Measurements from ENCODE around the gene STK32A.

STK32A gene

DNA sequence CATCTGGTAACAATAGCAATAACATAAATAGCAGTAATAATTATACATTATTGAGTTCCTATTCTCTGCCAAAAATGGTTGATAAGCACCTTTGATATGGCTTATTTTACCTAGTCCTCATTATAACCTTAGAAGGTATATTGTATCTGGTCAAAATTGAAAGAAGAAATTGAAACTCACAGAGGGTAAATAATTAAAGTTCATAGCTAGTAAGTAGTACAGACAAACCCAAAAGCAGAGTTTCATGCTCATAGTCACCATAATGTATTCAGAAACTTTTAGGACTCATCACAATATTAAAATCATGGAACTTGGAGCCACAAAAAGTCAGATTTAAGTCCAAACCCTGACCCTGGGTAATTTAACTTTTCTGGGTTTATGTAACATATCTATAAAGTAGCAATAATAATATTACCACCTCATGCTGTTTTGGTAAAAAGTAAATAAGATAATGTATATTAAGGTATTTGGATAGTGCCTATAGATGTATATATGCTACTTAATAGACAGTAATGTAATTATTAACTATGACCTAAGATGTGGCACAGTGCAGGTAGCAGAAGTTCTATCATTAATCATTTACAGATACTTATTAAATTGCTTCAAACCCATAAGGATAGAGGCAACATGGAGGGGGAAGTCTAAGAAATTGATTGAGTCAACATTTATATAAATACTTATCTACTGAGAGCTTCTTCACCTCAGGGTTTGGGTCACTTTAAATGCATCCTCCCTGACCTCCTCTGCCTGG, 32.4 kb downstream of the STK32A start:
- no peak for DNase-seq

DNA sequence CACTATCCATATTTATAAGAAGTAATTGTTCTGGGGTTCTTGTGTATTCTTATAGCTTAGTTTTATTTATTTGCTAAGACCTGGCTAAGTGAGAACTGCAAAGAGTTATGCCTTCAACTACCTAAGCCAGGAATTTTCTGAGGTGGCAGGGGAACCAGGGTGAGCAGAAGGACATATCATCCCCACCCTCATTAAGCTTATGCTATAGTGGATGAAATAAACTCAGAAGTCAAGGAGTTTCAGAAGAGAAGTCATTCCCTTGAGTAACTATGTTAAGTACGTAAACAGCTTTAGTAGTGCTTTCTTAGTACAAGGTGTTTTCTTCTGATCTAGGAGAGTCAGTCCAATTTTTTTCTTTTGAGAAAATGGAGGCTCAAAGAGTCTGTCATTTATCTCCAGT, 41.7 kb downstream of the STK32A start:
- DNase-seq = no peak

DNA sequence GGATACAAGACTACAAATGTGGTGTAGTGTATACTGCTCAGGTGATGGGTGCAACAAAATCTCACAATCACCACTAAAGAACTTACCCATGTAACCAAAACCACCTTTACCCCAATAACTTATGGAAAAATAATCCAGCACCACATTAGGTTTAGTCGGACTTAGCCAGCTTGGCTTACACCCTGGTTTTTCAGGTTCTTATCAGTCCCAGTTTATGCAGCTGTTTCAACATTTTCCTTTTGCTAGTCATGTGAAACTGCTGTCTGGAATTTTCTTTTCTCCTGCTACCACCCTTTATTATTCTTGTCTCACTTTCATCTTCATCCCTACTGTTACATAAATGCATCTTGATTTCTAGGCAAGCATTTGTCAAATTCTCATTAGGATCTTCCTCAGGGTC, 51.5 kb downstream of the STK32A start:
- no peak for DNase-seq

- no peak for DNase-seq
Measured at GRCh38 chr5:147287110-147287509, 52.3 kb downstream of the STK32A start.

DNA sequence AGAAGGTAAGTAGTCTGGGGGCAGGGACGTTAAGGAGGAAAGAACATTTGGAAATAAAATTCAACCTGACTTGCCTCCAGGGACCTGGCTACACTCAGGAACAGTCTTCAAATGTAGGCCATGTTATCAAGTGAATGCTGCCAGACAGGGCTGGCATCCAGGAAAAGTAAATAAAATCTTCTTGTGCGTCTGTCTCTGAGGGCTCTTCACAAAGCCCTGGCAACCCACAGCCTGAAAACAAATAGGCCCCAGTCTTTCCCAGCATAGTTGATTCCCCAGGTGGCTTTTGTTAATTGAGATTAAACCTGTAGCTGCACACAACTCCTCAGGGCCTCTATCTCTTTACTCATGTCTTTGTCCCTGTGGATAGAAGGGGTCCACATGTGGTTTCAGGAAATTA, 55.4 kb downstream of the STK32A start:
- no peak for DNase-seq

DNA sequence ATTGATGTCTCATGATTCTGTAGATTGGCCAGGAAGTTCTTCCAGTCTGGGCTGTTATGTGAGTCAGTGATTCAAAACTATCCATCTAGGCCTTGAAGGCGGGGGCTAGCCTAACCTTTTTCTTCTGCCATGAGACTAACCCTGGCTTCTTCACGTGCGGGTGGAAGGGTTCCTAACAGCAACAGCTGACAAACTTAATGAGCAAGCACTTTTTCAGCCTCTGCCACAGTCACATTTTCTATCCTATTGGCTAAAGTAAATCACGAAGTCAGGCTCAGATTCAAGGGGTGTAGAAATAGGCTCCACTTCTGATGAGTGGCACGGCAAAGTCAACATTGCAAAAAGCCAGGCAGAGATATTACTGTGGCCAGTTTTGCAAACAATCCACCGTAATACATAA, 68.4 kb downstream of the STK32A start:
- DNase-seq = no peak

GRCh38 chr5:147303976-147304375, 69.2 kb downstream of the STK32A start:
- no peak for DNase-seq

DNA sequence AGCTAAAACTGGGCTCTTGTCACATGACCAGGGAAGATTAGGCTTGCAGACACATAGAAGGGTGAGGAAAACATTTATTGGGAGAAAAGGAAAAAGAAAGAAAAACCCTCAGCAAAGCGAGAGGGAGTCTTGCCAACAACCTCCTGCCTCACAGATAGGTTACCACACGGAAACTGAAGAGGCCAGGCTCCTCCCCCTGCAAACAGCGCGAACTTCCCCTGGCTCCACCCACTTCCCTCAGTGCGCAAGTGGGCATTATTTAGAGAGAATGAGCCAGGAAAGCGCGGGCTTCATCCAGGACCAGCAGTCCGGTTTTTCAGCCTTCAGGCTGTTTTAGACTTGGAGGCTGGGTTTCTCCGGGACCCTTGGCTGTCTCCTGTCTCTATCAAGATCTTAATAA, 70.3 kb downstream of the STK32A start:
- DNase-seq = no peak

DNA sequence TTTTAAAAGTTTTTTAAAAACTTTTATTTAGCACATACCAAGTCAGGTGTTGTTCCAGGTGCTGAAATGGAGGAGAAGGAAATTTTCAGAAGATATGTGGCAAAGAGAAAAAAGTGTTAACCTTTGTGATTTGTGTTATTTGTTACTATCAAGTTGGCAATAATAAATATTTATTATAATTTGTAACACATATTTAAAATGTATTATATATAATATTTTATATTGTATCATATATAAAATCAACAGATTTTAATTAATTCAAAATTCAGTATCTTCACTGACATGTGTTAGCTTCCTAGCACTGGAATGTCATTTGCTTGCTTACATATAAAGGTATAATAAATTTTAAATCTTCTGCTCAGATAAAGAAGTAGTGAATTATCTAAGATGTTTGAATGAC, 71.5 kb downstream of the STK32A start:
- no peak for DNase-seq

DNA sequence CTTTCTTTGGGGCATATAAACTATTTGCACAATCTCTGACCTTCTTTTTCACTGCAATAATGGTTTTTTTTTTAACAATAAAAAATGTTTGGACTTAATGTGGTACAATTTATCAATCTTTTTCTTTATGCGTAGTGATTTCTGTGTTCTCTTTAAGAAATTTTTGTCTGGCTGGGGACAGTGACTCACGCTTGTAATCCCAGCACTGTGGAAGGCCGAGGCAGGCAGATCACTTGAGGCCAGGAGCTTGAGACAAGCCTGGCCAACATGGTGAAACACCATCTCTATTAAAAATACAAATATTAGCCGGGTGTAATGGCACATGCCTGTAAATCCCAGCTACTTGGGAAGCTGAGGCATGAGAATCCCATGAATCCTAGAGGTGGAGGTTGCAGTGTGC, 72.3 kb downstream of the STK32A start:
- no peak for DNase-seq

GRCh38 chr5:147309621-147310020, 74.8 kb downstream of the STK32A start:
- no peak for DNase-seq

GRCh38 chr5:147310059-147310704, 75.4 kb downstream of the STK32A start:
- DNase-seq = no peak

GRCh38 chr5:147317978-147318684, 83.3 kb downstream of the STK32A start:
- no peak for DNase-seq

DNA sequence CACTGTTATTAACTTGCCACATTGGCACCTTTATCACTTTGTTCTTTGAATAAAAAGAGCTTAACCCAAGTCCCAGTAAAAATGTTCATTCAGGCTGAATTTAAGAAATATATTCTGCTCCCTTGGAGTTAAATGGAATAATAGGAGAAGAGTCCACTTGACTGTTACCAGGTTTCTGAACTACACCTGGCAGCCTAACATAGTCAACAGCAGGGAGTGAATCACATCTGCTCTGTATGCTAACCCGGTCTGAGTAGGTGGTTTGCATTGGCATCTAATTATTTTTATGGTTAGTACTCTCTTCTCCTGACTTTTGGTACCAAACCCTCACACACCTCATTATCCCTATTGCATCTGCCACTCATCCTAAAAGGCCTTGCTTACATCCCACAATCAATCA, 86.7 kb downstream of the STK32A start:
- DNase-seq = no peak

- no peak for DNase-seq
Measured at GRCh38 chr5:147327421-147327820, 92.6 kb downstream of the STK32A start.

- no peak for DNase-seq
Measured at GRCh38 chr5:147327905-147328304, 93.1 kb downstream of the STK32A start.

DNA sequence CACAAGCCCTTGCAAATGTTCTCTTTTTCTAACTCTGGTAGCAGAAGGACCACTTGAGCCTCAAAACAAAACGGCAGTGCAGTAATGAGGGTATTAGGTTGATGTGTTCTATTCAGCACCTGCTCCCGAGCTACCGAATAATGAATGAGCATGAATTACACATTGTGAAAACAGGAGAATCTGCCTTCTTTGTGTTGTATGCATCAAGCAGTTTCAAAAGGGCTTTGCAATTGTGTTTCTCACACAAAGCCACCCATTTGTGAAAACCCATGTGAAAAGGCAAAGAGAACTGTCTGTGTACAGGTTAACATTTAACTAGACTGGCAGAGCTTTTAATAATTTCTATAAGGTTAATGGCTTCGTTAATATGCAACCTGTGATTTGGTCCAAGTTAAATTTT, 97.8 kb downstream of the STK32A start:
- no peak for DNase-seq

DNA sequence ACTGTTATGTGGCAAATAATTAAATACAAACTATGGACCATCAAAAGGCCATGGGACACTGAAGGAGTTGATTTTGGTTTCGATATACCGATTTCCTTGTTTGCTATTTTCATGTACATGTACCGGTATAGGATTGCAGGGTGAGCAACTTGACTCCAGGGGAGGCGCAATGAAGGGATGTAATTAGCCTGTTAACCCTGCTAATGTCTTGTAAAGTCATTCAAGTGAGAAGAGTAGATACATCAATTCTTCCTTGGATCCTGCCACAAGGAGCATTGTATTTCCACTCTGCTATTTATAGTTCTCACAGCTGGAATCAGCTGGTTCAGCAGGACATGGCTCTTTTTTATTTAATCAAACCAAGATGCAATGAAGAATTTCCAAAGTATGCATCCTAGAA, 102.0 kb downstream of the STK32A start:
- DNase-seq = no peak

DNA sequence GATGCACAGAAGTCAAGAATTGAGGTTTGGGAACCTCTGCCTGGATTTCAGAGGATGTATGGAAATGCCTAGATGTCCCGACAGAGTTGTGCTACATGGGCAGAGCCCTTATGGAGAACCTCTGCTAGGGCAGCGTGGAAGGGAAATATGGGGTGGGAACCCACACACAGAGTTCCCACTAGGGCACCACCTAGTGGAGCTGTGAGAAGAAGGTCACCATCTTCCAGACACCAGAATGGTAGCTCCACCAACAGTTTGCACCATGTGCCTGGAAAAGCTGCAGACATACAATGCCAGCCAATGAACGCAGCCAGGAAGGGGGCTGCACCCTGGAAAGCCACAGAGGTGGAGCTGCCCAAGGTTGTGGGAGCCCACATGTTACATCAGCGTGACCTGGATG, 104.5 kb downstream of the STK32A start:
- DNase-seq = no peak

DNA sequence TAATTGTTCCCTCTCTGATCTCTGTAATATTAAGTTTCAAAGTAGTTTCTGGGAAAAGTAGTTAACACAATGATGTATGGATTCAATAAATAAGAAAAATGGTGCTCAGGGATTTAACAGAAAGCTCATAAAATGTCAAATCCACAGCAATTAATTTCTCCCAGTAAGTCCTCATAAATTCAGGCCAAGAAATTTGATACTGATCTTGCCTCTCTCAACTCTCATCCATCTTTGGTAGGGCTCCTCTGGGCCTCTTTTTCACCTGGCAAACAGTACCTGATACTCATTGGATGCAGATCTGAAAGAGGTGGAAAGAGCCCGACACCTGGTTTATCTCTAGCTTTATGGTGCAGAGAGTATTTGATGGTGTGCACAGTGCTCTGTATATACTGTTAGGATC, 106.1 kb downstream of the STK32A start:
- no peak for DNase-seq

DNA sequence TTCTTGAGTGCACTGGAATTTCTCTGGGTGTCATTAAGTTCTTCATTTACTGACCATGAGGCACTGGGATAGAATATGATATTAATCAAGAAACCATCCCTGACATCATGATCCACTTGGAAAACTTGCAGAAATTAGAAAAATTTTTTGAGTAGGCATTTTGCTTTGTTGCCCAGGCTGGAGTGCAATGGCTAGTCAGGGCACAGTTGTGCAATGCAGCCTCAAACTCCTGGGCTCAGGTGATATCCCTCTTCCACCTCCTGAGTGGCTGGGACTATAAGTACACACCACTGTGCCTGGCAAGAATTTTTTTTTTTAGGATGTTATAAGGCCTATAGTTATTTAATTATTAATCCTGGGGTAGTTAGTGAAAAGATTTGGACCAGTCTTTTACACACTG, 106.5 kb downstream of the STK32A start:
- no peak for DNase-seq

- no peak for DNase-seq
Measured at GRCh38 chr5:147344861-147345260, 110.0 kb downstream of the STK32A start.

GRCh38 chr5:147346006-147346561, 111.3 kb downstream of the STK32A start:
- no peak for DNase-seq

GRCh38 chr5:147348046-147348445, 113.2 kb downstream of the STK32A start:
- no peak for DNase-seq

Data from CD4-positive, alpha-beta T cell treated with Interleukin-10 for 1 hour (primary cell).